NT2/D1 (cell line): ENCODE measurements around the gene RERE.

Experiments used
- SUZ12 ChIP-seq: IDR thresholded peaks from 2 replicates; pipeline ENCODE4 v1.6.1; 2011; ENCODE audit not compliant: insufficient read length, insufficient read depth; ENCODE audit errors: extremely low read depth
- YY1 ChIP-seq: IDR thresholded peaks from 2 replicates; pipeline ENCODE4 v1.6.1; 2011; ENCODE audit not compliant: insufficient read length, insufficient read depth
- ZNF274 ChIP-seq: IDR thresholded peaks from 2 replicates; pipeline ENCODE4 v1.6.1; 2011; ENCODE audit warnings: mild to moderate bottlenecking, low read depth, low read length

GRCh38 chr1:8814865-8815264, 2.6 kb downstream of the RERE start:
- TF ChIP-seq YY1 (no peak), ZNF274 (no peak), SUZ12 (no peak)
